ENCODE results near the gene UEVLD. TPM values are rescaled to one million over a fixed set of nuclear protein-coding genes. Genes with fewer than 3 reads are reported as not detected.

Gene UEVLD
- total and polyA plus RNA-seq, 9 of the 15 experiments (the other 6 are each of a cell fraction or from before 2014, with no cell fraction given), result 4.7 to 12.6 (median 7.4) TPM

GRCh38 chr11:18633256-18634139 is 45.0 kb upstream of the UEVLD start (continued):
- TF ChIP-seq KAT7 (CRISPR knock-in tag; IDR thresholded peaks at IDR 0.05; ENCODE audit: borderline replicate concordance) (0 out of 2 replicates have a peak, but pooled peaks have one; percentile 39), TFE3 (CRISPR knock-in tag; IDR thresholded peaks at IDR 0.05) (no peak), ETV5 (CRISPR knock-in tag; IDR thresholded peaks at IDR 0.05; ENCODE audit: low read depth) (0 out of 2 replicates have a peak, but pooled peaks have one; percentile 0), MYNN (IDR thresholded peaks at IDR 0.05) (no peak), MYNN (CRISPR knock-in tag; IDR thresholded peaks at IDR 0.05) (no peak), ZNF609 (CRISPR knock-in tag; IDR thresholded peaks at IDR 0.05; ENCODE audit: borderline replicate concordance) (no peak), MIER1 (IDR thresholded peaks at IDR 0.05; ENCODE audit: low read depth) (no peak), GTF2E2 (tag; IDR thresholded peaks at IDR 0.05) (no peak), ADNP (tag; IDR thresholded peaks at IDR 0.05) (no peak), MAFK (IDR thresholded peaks at IDR 0.05; ENCODE audit: low read length) (no peak), RAD51 (IDR thresholded peaks at IDR 0.05; ENCODE audit: borderline replicate concordance, low read depth) (no peak), FOXK1 (CRISPR knock-in tag; IDR thresholded peaks at IDR 0.05; ENCODE audit: borderline replicate concordance) (0 out of 2 replicates have a peak, but pooled peaks have one; percentile 13), SAP30 (IDR thresholded peaks at IDR 0.05; ENCODE audit: borderline replicate concordance, insufficient read depth, low read depth, low read length, poor library complexity, severe bottlenecking) (peak; percentile 81), SMARCA4 (IDR thresholded peaks at IDR 0.05) (no peak)
- TF ChIP-seq, protein P1, sequence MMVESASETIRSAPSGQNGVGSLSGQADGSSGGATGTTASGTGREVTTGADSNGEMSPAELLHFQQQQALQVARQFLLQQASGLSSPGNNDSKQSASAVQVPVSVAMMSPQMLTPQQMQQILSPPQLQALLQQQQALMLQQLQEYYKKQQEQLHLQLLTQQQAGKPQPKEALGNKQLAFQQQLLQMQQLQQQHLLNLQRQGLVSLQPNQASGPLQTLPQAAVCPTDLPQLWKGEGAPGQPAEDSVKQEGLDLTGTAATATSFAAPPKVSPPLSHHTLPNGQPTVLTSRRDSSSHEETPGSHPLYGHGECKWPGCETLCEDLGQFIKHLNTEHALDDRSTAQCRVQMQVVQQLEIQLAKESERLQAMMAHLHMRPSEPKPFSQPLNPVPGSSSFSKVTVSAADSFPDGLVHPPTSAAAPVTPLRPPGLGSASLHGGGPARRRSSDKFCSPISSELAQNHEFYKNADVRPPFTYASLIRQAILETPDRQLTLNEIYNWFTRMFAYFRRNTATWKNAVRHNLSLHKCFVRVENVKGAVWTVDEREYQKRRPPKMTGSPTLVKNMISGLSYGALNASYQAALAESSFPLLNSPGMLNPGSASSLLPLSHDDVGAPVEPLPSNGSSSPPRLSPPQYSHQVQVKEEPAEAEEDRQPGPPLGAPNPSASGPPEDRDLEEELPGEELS (CRISPR knock-in tag; IDR thresholded peaks at IDR 0.05; ENCODE audit: borderline replicate concordance), result no peak
